Stimulated activated CD4-positive, alpha-beta T cell treated with anti-CD3 and anti-CD28 coated beads, Interleukin-4, amount 100 ng/mL, for 1 hour (primary cell): ENCODE measurements around the gene RTL9.
"Not testable (repeated sequence)": the region's sequence is repeated elsewhere in the genome, so short reads cannot be mapped to it uniquely, and the experiment has no call there.

Experiments
- DNase-seq: peaks from one replicate; pipeline ENCODE4 v3.0.0-alpha.2; 2020

RTL9 gene

DNA sequence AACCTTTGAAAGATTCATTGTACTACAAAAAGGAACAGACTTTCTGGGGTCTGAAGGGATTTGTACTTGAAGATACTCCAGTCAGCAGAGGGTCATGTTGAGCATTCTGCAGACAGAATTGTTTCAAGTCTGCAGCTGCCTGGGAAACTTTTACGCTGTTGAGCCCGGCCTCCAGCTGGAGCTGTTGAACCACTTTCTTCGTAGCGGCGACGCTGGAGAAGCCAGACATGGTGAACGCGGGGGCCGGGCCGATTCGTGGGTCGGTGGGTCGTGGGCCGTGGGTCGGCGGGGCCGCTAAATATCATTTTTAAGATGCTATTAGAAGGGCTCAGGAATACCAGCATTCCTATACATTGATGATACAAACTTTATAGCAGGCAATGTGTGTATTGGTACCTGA is 12.0 kb upstream of the RTL9 start:
- DNase-seq: no peak

DNA sequence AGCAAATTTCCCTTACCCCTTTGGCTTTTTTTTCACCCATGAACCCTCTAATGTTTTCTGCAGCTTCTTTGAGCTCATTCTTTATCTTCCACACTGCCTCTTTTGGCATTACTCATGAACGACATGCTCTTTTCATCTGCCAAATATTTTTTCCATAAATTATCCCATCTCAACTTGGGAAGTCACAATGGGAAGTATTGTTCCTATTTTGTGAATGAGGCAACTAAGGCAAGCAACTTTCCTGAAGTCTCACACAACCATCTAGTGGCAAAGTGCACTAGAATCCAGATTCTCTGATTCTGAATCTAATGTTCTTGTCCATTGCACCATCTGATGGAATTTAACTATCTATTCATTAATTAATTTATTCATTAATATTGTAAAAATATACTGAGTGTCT is 625 bp downstream of the RTL9 start:
- DNase-seq: no peak

DNA sequence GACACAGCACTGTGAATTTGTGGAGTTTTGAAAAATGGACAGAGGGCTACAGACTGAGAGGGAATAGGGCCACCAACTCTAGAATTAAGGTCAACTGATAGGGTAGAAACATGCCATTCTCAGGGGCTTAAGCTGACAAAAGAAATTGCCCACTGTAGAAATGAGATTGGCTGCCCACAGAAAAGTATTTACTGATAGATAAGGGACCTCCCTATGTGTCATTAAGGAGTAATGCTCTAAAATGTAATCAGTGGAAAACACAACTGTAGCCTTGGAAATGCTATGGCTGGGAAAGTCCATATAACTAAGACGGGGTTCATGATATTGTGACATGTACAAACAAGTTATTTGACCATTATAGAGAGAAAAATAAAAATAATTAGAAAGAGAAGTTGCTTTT is 4.6 kb downstream of the RTL9 start:
- no peak for DNase-seq

DNA sequence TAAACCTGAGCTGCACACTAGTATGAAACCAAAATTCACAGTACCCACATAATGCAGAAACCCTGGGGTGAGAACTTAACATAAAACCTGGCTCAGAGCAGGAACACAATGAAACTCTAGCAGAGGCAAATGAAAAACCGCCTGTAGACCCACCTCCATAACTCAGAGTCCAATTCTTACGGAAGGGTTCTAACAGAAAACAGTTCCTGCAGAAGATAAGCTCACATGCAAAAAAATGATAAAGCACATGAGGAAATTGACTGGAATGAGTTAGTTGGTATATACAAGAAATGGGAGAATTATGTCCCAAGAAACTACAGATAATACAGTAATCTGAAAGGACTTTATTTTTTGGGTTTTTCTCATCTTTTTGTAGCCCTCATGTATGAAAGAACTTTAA is 14.7 kb downstream of the RTL9 start:
- no peak for DNase-seq

GRCh38 chrX:110374559-110374958 is 15.9 kb downstream of the RTL9 start:
- no peak for DNase-seq

GRCh38 chrX:110381216-110381615 is 22.6 kb downstream of the RTL9 start:
- DNase-seq: no peak

DNA sequence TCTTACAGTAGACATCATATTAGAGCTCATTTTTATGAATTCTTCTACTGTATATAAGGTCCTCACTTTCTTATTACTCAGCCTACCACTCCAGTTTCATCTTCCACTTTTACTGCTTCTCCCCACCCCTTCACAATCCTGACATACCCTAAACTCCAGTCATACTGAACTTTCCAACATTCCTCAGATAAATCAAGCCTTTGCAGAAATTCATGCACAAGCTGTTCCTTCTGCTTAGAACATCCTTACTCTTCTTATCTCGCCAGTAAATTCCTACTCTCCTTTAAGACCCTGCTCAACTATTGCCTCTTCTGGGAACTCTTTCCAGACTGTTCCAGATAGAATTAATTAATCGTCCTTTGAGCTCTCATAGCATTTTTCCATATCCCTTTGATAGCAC is 24.8 kb downstream of the RTL9 start:
- DNase-seq: no peak

DNA sequence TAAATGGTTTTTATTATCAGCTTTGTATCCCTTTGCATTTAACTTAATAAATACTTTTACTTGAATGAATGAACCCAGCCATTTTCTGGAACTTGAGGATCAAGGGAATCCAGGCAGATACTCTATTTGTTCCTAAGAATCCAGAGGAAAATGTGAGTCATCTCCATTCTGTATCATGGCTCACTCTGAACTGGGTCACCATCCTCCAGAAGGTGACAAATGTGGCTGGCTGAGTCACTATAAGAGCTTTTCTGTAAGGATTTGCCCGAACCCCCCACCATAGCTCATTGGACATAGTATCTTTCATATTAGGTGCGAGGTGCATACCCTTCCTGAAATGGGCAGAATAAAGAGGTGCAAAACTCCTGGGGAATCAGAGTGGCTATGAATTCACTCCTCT is 25.8 kb downstream of the RTL9 start:
- no peak for DNase-seq

GRCh38 chrX:110389570-110389969 is 30.9 kb downstream of the RTL9 start:
- no peak for DNase-seq

GRCh38 chrX:110391086-110391485 is 32.4 kb downstream of the RTL9 start:
- no peak for DNase-seq

GRCh38 chrX:110394651-110395050 is 36.0 kb downstream of the RTL9 start:
- DNase-seq: no peak

DNA sequence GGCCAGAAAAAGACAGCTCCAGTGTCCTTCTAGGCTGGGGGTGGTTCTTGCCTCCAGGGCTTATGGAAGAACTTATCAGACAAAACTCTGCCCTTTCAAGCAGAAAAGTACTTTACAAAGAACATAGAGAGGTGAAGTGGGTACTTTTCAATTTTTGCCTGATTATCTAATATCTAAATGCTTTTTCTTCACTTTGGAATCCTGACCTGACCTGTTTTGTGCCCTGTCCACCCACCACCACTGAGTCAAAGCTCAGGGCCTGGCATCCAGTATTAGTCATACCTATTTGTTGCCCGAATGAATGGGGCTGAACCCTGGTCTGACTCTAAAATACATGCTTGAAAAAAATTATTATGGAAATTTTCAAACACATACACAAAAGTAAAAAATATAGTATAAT is 37.2 kb downstream of the RTL9 start:
- DNase-seq: no peak

DNA sequence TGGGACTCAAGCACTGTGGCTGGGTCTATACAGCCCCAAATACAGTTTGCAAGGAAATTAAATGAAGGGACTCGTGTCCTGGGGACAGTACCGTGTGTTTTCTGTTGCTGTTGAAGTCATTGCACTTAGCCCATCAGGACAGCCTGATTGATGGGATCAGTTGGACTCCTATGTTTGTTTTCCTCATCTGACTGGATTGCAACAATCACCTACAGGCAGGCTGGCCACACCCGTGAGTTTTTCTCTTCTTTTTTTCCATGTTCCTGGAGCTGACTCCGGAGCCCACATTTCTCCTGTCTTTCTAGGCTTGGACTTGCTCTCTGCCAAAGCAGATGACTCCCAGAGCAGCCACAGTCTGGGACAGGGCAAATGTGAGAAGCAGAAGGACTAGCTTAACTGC is 38.1 kb downstream of the RTL9 start:
- no peak for DNase-seq

- no peak for DNase-seq
Measured at GRCh38 chrX:110397339-110397738, 38.7 kb downstream of the RTL9 start.

- DNase-seq: no peak
Measured at GRCh38 chrX:110397904-110398303, 39.3 kb downstream of the RTL9 start.

DNA sequence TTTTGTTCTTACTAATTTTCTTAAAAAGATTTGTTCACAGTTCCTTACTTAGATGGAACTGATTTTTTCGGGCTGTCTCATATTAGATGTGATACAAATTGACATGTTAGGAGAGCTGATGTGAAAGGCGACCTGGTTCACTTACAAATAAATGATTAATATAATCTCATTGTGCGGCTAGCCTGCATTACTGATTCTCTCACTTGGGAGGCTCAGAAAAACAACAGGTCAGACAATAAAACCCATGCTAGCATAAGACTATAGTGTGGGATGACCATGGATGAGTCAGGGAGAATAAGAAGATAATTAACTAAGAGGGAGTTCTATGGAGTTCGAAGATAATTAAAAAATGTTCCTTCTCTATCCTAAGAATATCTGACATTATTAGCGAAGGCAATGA is 40.8 kb downstream of the RTL9 start:
- no peak for DNase-seq

GRCh38 chrX:110399966-110400365 is 41.3 kb downstream of the RTL9 start:
- DNase-seq: no peak

- DNase-seq: no peak
Measured at GRCh38 chrX:110401135-110401534, 42.5 kb downstream of the RTL9 start.

- no peak for DNase-seq
Measured at GRCh38 chrX:110402091-110402849, 43.6 kb downstream of the RTL9 start.

DNA sequence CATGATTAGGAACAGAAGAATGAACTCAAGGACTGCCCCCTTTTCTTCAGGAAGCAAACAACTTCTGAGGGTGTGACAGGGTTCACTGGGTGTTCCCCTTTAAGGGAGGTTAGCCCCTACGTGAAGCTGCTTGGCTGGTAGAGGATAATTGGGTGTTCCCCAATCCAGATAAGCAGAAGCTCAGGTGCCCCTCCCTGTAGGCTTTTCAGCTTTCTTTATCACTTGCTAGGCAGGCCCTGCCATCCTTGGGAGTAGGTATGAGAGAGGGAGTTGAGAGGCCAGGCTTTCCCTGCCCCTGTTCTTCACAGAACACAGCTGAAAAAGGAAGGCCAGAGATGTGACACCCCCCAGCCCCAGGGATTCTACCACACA is 44.2 kb downstream of the RTL9 start:
- DNase-seq: no peak

- DNase-seq: no peak
Measured at GRCh38 chrX:110403441-110404238, 45.0 kb downstream of the RTL9 start.

GRCh38 chrX:110404376-110404775 is 45.7 kb downstream of the RTL9 start:
- no peak for DNase-seq

DNA sequence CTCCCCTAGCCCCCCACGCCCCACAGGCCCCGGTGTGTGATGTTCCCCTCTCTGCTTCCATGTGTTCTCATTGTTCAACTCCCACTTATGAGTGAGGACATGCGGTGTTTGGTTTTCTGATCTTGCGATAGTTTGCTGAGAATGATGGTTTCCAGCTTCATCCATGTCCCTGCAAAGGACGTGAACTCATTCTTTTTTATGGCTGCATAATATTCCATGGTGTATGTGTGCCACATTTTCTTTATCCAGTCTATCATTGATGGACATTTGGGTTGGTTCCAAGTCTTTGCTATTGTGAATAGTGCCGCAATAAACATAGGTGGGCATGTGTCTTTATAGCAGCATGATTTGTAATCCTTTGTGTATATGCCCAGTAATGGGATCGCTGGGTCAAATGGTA is 47.6 kb downstream of the RTL9 start:
- not testable (repeated sequence) for DNase-seq

- no peak for DNase-seq
Measured at GRCh38 chrX:110406822-110407221, 48.2 kb downstream of the RTL9 start.
